Uterus (tissue), 2 donors: ENCODE data around the gene SAE1.

Experiments
- CTCF ChIP-seq, 4 experiments: fragments of 200-600 bp in 2 of 4; fragments of 450-650 bp in 2 of 4; sonication (generic) in 2 of 4; IDR thresholded peaks; one replicate each; pipeline ENCODE4 v1.5.1; 2016 to 2019; ENCODE audit warnings: antibody characterized with exemption in 4 of 4, mild to moderate bottlenecking in 2 of 4, moderate library complexity in 1 of 4
- POLR2A ChIP-seq, 2 donors: fragments of 450-650 bp; IDR thresholded peaks; one replicate each; pipeline ENCODE4 v1.6.1; 2016; ENCODE audit warnings: antibody characterized with exemption in 2 of 2, mild to moderate bottlenecking in 1 of 2, moderate library complexity in 1 of 2

GRCh38 chr19:47230054-47230920, 99.7 kb downstream of the SAE1 start:
- TF ChIP-seq CTCF (IDR thresholded peaks at IDR 0.05): peak; percentile 66 to 98 (median 80)
- no peak for TF ChIP-seq POLR2A (IDR thresholded peaks at IDR 0.05)
